SK-N-SH treated with all-trans-retinoic acid at 6 μM for 48 hours (cell line): Measurements from ENCODE around the gene PGK1.
"Not testable (repeated sequence)": the region's sequence is repeated elsewhere in the genome, so short reads cannot be mapped to it uniquely, and the experiment has no call there.

Experiments
- ATAC-seq: fragments of 200-7000 bp; cut with Tn5 transposase; 3 replicates; pipeline ENCODE4 v1.9.1; 2020; ENCODE audit warnings: mild to moderate bottlenecking, moderate library complexity
- ARNTL ChIP-seq: fragments of 450-650 bp; formaldehyde crosslinking; IDR thresholded peaks from 2 replicates; pipeline ENCODE4 v1.5.0; 2020; ENCODE audit warnings: low read depth, mild to moderate bottlenecking, moderate library complexity, borderline replicate concordance
- BACH2 ChIP-seq: fragments of 250-450 bp; sonication (Bioruptor Pico); IDR thresholded peaks from 2 replicates; pipeline ENCODE4 v1.9.0; 2021; ENCODE audit warnings: mild to moderate bottlenecking, borderline replicate concordance
- CREB5 ChIP-seq: fragments of 250-450 bp; sonication (Bioruptor Pico); IDR thresholded peaks from 2 replicates; pipeline ENCODE4 v1.5.1; 2020; ENCODE audit warnings: low read depth, mild to moderate bottlenecking, moderate library complexity
- CSRNP3 ChIP-seq: fragments of 250-450 bp; sonication (Bioruptor Pico); IDR thresholded peaks from 2 replicates; pipeline ENCODE4 v1.5.1; 2021; ENCODE audit warnings: mild to moderate bottlenecking, moderate library complexity
- ESRRG ChIP-seq: fragments of 250-450 bp; sonication (Bioruptor Pico); IDR thresholded peaks from 2 replicates; pipeline ENCODE4 v1.6.1; 2021; ENCODE audit warnings: mild to moderate bottlenecking
- ISL1 ChIP-seq: fragments of 250-450 bp; sonication (Bioruptor Pico); IDR thresholded peaks from 2 replicates; pipeline ENCODE4 v2.1.2; 2022; ENCODE audit warnings: mild to moderate bottlenecking, moderate library complexity
- OSR1 ChIP-seq: fragments of 250-450 bp; sonication (Bioruptor Pico); IDR thresholded peaks from 2 replicates; pipeline ENCODE4 v1.8.0; 2022; ENCODE audit warnings: moderate library complexity, mild to moderate bottlenecking, inconsistent platforms
- POU6F1 ChIP-seq: fragments of 250-450 bp; sonication (Bioruptor Pico); IDR thresholded peaks from 2 replicates; pipeline ENCODE4 v1.8.0; 2021; ENCODE audit warnings: low read depth, mild to moderate bottlenecking, moderate library complexity, borderline replicate concordance
- PPARA ChIP-seq: fragments of 250-450 bp; sonication (Bioruptor Pico); IDR thresholded peaks from 2 replicates; pipeline ENCODE4 v1.5.0; 2020; ENCODE audit warnings: mild to moderate bottlenecking, borderline replicate concordance
- RARB ChIP-seq: fragments of 250-450 bp; sonication (Bioruptor Pico); IDR thresholded peaks from 2 replicates; pipeline ENCODE4 v1.8.0; 2021; ENCODE audit warnings: mild to moderate bottlenecking, moderate library complexity
- TCF4 ChIP-seq: fragments of 250-450 bp; sonication (Bioruptor Pico); IDR thresholded peaks from 2 replicates; pipeline ENCODE4 v1.8.0; 2021; ENCODE audit warnings: mild to moderate bottlenecking, moderate library complexity, borderline replicate concordance
- TSHZ2 ChIP-seq: fragments of 250-450 bp; sonication (Bioruptor Pico); IDR thresholded peaks from 2 replicates; pipeline ENCODE4 v1.5.0; 2020; ENCODE audit warnings: mild to moderate bottlenecking, moderate library complexity
- ZFP3 ChIP-seq: fragments of 250-450 bp; sonication (Bioruptor Pico); IDR thresholded peaks from 2 replicates; pipeline ENCODE4 v1.5.0; 2020; ENCODE audit warnings: mild to moderate bottlenecking, moderate library complexity
- ZFP30 ChIP-seq: fragments of 450-650 bp; formaldehyde crosslinking; IDR thresholded peaks from 2 replicates; pipeline ENCODE4 v1.5.0; 2022; ENCODE audit warnings: mild to moderate bottlenecking, moderate library complexity
- ZNF565 ChIP-seq: fragments of 450-650 bp; formaldehyde crosslinking; conservative IDR thresholded peaks from 2 replicates; pipeline ENCODE4 v1.5.0; 2020; ENCODE audit warnings: low read depth, mild to moderate bottlenecking, moderate library complexity
- ZNF70 ChIP-seq: fragments of 450-650 bp; formaldehyde crosslinking; IDR thresholded peaks from 2 replicates; pipeline ENCODE4 v1.5.0; 2020; ENCODE audit warnings: mild to moderate bottlenecking, moderate library complexity
- ZNF8 ChIP-seq: fragments of 450-650 bp; formaldehyde crosslinking; IDR thresholded peaks from 2 replicates; pipeline ENCODE4 v1.5.0; 2020; ENCODE audit warnings: mild to moderate bottlenecking, moderate library complexity

Gene PGK1

GRCh38 chrX:78073147-78074077, 30.6 kb upstream of the PGK1 start:
- ATAC-seq, result not testable (repeated sequence)

- ATAC-seq, result no peak
- TF ChIP-seq TCF4 (CRISPR knock-in tag), result no peak
These were observed 30.0 kb upstream of the PGK1 start for GRCh38 chrX:78074088-78074487.

- no peak for ATAC-seq
- TF ChIP-seq BACH2 (CRISPR knock-in tag) (no peak), PPARA (no peak), OSR1 (CRISPR knock-in tag) (no peak), ZNF565 (CRISPR knock-in tag) (no peak), ZFP30 (CRISPR knock-in tag) (no peak), ZNF8 (CRISPR knock-in tag) (no peak), CSRNP3 (CRISPR knock-in tag) (no peak), TSHZ2 (CRISPR knock-in tag) (no peak)
These were observed 28.2 kb upstream of the PGK1 start for GRCh38 chrX:78075787-78076389.

GRCh38 chrX:78081413-78081812, 22.6 kb upstream of the PGK1 start:
- ATAC-seq, result not testable (repeated sequence)

GRCh38 chrX:78092296-78092695, 11.8 kb upstream of the PGK1 start:
- no peak for TF ChIP-seq ZFP30 (CRISPR knock-in tag)
- ATAC-seq, result peak; percentile 85

GRCh38 chrX:78098108-78098507, 5.9 kb upstream of the PGK1 start:
- TF ChIP-seq OSR1 (CRISPR knock-in tag) (no peak), CSRNP3 (CRISPR knock-in tag) (no peak), ZNF70 (CRISPR knock-in tag) (no peak), ISL1 (CRISPR knock-in tag) (no peak), TCF4 (CRISPR knock-in tag) (no peak)
- no peak for ATAC-seq

- TF ChIP-seq ZFP3 (CRISPR knock-in tag), result no peak
- no peak for TF ChIP-seq PPARA
- no peak for TF ChIP-seq ARNTL (CRISPR knock-in tag)
- no peak for TF ChIP-seq ZNF565 (CRISPR knock-in tag)
- no peak for TF ChIP-seq ESRRG
- TF ChIP-seq ZNF70 (CRISPR knock-in tag), result no peak
- no peak for TF ChIP-seq OSR1 (CRISPR knock-in tag)
- TF ChIP-seq POU6F1 (CRISPR knock-in tag), result no peak
- TF ChIP-seq ISL1 (CRISPR knock-in tag), result no peak
- no peak for TF ChIP-seq RARB (CRISPR knock-in tag)
- TF ChIP-seq CREB5 (CRISPR knock-in tag), result no peak
- ATAC-seq, result no peak
These were observed 2.0 kb upstream of the PGK1 start for GRCh38 chrX:78102091-78102490.
